ENCODE results near the gene TMEM202.

DNA sequence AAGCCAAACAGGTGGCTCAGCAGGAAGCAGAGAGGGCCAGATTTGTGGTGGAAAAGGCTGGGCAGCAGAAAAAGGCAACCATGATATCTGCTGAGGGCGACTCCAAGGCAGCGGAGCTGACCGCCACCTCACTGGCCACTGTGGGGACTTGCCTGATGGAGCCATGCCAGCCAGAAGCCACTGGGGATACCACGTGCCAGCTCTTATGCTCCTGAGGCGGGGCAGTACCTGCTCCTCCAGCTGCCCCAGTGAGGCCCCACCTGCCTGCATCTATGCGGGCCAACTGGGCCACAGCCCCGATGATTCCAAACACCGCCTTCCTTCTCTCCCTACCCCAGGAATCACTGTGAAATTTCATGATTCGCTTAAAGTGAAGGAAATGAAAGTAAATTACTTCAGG lies 53.1 kb downstream of the TMEM202 start:
- no peak for TF ChIP-seq POLR2A (IDR thresholded peaks at IDR 0.05)
- TF ChIP-seq, protein P1, sequence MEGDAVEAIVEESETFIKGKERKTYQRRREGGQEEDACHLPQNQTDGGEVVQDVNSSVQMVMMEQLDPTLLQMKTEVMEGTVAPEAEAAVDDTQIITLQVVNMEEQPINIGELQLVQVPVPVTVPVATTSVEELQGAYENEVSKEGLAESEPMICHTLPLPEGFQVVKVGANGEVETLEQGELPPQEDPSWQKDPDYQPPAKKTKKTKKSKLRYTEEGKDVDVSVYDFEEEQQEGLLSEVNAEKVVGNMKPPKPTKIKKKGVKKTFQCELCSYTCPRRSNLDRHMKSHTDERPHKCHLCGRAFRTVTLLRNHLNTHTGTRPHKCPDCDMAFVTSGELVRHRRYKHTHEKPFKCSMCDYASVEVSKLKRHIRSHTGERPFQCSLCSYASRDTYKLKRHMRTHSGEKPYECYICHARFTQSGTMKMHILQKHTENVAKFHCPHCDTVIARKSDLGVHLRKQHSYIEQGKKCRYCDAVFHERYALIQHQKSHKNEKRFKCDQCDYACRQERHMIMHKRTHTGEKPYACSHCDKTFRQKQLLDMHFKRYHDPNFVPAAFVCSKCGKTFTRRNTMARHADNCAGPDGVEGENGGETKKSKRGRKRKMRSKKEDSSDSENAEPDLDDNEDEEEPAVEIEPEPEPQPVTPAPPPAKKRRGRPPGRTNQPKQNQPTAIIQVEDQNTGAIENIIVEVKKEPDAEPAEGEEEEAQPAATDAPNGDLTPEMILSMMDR (IDR thresholded peaks at IDR 0.05) = no peak

Data from adrenal gland (tissue), 5 donors.